ENCODE data around the gene MAN1B1. TPM values are rescaled to one million over a fixed set of nuclear protein-coding genes. Genes with fewer than 3 reads are reported as not detected.
A peak's percentile ranks its signal among the peaks of the same experiment; 100 is the strongest.

Gene MAN1B1
- total and polyA plus RNA-seq, 2 of the 8 experiments (the other 6 are each of a cell fraction or from before 2014, with no cell fraction given), result 33.7 to 36.3 TPM

DNA sequence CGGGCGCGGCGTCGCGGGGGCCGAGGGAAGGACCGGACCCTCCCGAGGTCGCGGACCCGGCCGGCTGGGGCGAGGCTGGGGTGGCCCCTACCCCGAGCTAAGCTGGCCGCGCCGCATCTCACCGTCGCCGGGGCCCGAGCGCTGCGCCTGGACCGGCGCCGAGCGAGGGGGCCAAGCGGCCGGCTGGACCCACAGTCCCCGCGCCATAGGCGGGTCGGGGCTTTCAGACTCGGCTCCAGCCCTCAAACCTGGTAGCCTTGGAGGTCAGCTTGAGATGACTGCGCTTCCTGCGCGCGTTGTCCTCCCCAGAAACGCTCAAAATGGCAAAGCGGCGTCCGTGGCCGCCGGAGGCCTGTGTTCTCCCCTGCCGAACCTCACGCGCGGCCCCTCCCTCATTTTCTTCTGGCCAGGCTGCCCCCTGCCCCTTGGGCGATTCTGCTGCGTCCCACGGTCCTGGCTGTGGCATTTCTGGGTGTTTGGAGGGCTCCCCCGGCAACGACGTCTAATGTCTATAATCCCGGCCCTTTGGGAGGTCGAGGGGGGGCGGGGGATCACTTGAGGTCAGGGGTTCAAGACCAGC, 43.5 kb downstream of the MAN1B1 start:
- CTCF ChIA-PET (ENCODE audit: partially characterized antibody), result interaction anchor here (0.6 to 2.6 kb wide), 21 partner anchors 8 to 155 kb away, joined by 3 to 13 read pairs (median 3); partner anchors contain the start of genes GRIN1, RNF224 and TMEM210
- H2BK12ac ChIP-seq (ENCODE audit: low read depth, low read length), result no peak overlapping the region

More for the DNA sequence above, 43.5 kb downstream of the MAN1B1 start:
- Histone ChIP-seq H2BK120ac (replicated peaks; ENCODE audit: low read depth, low read length) (no peak overlapping the region), H3K79me2 (ENCODE audit: control insufficient read depth in 1 of 2, insufficient read depth in 2 of 2, low read length in 2 of 2) (peaks cover 0 to 7% of the 10 kb centered on the region in 2 experiments; a peak in 1 of 4 replicates), H3K18ac (ENCODE audit: extremely low read depth, low read length) (no peak overlapping the region), H3K27ac (ENCODE audit: low read depth, low read length) (no peak overlapping the region; the same call in 1 of the 2 replicates), H4K8ac (ENCODE audit: extremely low read depth, insufficient read depth, low read length) (peak overlapping the region; percentile 79; the same call in 1 of the 2 replicates), H3K9ac (replicated peaks in 1 of 4; ENCODE audit: extremely low read depth in 1 of 4, low read depth in 3 of 4, low read length in 3 of 4) (no peak overlapping the region; a peak in 1 of 7 replicates), H3K36me3 (ENCODE audit: control insufficient read depth in 2 of 4, insufficient read depth in 4 of 4, low read length in 3 of 4) (no peaks in the 10 kb centered on the region), H3K4me2 (ENCODE audit: insufficient read depth in 1 of 2, low read depth in 2 of 2, low read length in 2 of 2) (peak overlapping the region; percentile 70 to 97), H3K56ac (replicated peaks; ENCODE audit: insufficient read length, low read depth, low read length) (peak overlapping the region; percentile 30), H3K23me2 (ENCODE audit: low read depth, low read length) (peaks cover 7% of the 10 kb centered on the region; the same call in 1 of the 2 replicates), H3K9me3 (ENCODE audit: insufficient read depth in 2 of 2, low read depth in 1 of 2, low read length in 1 of 2) (no peaks in the 10 kb centered on the region), H3K4ac (replicated peaks; ENCODE audit: insufficient read length, low read depth, low read length) (no peak overlapping the region), H4K5ac (ENCODE audit: insufficient read length, low read depth, low read length) (no peak overlapping the region), H3K27me3 (replicated peaks in 1 of 4; ENCODE audit: control insufficient read depth in 3 of 4, extremely low read depth in 1 of 4, insufficient read depth in 3 of 4, low read length in 3 of 4) (peaks cover 0 to 6% (median 4%) of the 10 kb centered on the region in 4 experiments; a peak in 4 of 7 replicates), H3K14ac (ENCODE audit: insufficient read length) (no peak overlapping the region), H3K23ac (ENCODE audit: insufficient read length) (no peak overlapping the region), H3K4me1 (replicated peaks in 1 of 4; ENCODE audit: control insufficient read depth in 3 of 4, insufficient read depth in 4 of 4, low read length in 3 of 4) (peaks cover 0 to 11% (median 5%) of the 10 kb centered on the region in 4 experiments; a peak in 4 of 7 replicates), H4K91ac (replicated peaks; ENCODE audit: insufficient read length, low read length) (no peak overlapping the region), H2BK5ac (ENCODE audit: low read depth, low read length) (no peak overlapping the region), H2BK20ac (ENCODE audit: low read length) (no peak overlapping the region), H2BK15ac (ENCODE audit: low read length) (no peak overlapping the region), H2AFZ (ENCODE audit: low read length) (no peak overlapping the region), H2AK5ac (ENCODE audit: low read depth, low read length) (no peak overlapping the region), H4K20me1 (replicated peaks in 1 of 2; ENCODE audit: control insufficient read depth in 1 of 2, insufficient read depth in 2 of 2, low read length in 2 of 2) (no peaks in the 10 kb centered on the region), H3K4me3 (ENCODE audit: extremely low read depth in 1 of 4, insufficient read depth in 2 of 4, low read depth in 3 of 4, low read length in 4 of 4) (peak overlapping the region; percentile 70 to 83 (median 77)), H3K79me1 (ENCODE audit: low read depth, low read length) (peaks cover 2% of the 10 kb centered on the region; the same call in 1 of the 2 replicates)
- 12% methylated on average over 37 of the region's 58 CpGs; no CpG with 5 or more reads in 1 of the 2 experiments for WGBS, 2 experiments (ENCODE audit: extremely low coverage in 1 of 2, insufficient coverage in 1 of 2, insufficient read length in 1 of 2, insufficient replicate concordance in 2 of 2, low coverage in 1 of 2, low lambda C conversion rate in 2 of 2, missing lambda C conversion rate in 1 of 2)
- TF ChIP-seq, protein P1, sequence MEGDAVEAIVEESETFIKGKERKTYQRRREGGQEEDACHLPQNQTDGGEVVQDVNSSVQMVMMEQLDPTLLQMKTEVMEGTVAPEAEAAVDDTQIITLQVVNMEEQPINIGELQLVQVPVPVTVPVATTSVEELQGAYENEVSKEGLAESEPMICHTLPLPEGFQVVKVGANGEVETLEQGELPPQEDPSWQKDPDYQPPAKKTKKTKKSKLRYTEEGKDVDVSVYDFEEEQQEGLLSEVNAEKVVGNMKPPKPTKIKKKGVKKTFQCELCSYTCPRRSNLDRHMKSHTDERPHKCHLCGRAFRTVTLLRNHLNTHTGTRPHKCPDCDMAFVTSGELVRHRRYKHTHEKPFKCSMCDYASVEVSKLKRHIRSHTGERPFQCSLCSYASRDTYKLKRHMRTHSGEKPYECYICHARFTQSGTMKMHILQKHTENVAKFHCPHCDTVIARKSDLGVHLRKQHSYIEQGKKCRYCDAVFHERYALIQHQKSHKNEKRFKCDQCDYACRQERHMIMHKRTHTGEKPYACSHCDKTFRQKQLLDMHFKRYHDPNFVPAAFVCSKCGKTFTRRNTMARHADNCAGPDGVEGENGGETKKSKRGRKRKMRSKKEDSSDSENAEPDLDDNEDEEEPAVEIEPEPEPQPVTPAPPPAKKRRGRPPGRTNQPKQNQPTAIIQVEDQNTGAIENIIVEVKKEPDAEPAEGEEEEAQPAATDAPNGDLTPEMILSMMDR (IDR thresholded peaks at IDR 0.05; ENCODE audit: control extremely low read depth in 1 of 3, insufficient read depth in 1 of 3, low read depth in 1 of 3, low read length in 3 of 3), result no peak
- TF ChIP-seq GABPA (IDR thresholded peaks at IDR 0.05; ENCODE audit: borderline replicate concordance, insufficient read depth, low read length), result peak; percentile 50; the same call in 1 of the 2 replicates
- FAIRE-seq (no peak), DNase-seq (ENCODE audit: low read depth in 1 of 2, low spot score in 2 of 2) (no peak)
- POLR2A ChIA-PET (ENCODE audit: partially characterized antibody), result interaction anchor here (1.0 to 2.4 kb wide), 19 partner anchors 8 to 136 kb away, joined by 3 to 14 read pairs (median 4); partner anchors contain the start of genes GRIN1, LRRC26, SSNA1 and TPRN
